Suprapubic skin (tissue), 4 donors: ENCODE results near the gene PKN1.

Source experiments
- CTCF ChIP-seq, 2 donors: fragments of 200-600 bp in 1 of 2; fragments of 450-650 bp in 1 of 2; sonication (generic) in 1 of 2; IDR thresholded peaks; one replicate each; pipeline ENCODE4 v1.5.1; 2016 to 2019; ENCODE audit warnings: antibody characterized with exemption in 2 of 2, mild to moderate bottlenecking in 1 of 2, moderate library complexity in 1 of 2
- POLR2A ChIP-seq, 2 donors: fragments of 450-650 bp; IDR thresholded peaks; one replicate each; pipeline ENCODE4 v1.6.1; 2017; ENCODE audit warnings: antibody characterized with exemption in 2 of 2, mild to moderate bottlenecking in 2 of 2, moderate library complexity in 2 of 2
- POLR2AphosphoS5 ChIP-seq, 3 donors: sonication (generic); formaldehyde crosslinking; IDR thresholded peaks; one replicate each; pipeline ENCODE4 v1.6.1; 2017; ENCODE audit warnings: antibody characterized with exemption in 3 of 3

GRCh38 chr19:14413693-14414181, 19.4 kb upstream of the PKN1 start:
- TF ChIP-seq POLR2A (IDR thresholded peaks at IDR 0.05), result no peak
- TF ChIP-seq CTCF (IDR thresholded peaks at IDR 0.05), result no peak
- TF ChIP-seq POLR2AphosphoS5 (IDR thresholded peaks at IDR 0.05), result no peak
